ENCODE results near the gene ANO7. TPM values are rescaled to one million over a fixed set of nuclear protein-coding genes. Genes with fewer than 3 reads are reported as not detected.
A peak's percentile ranks its signal among the peaks of the same experiment; 100 is the strongest.

Gene ANO7
- total and polyA plus RNA-seq, 11 donors, result 0.67 to 3.0 (median 1.1) TPM

GRCh38 chr2:241232736-241233575, 44.5 kb downstream of the ANO7 start:
- intact Hi-C loops (cut with DNase I), result no loop called here
- TF ChIP-seq POLR2A (IDR thresholded peaks at IDR 0.05) (no peak), CTCF (IDR thresholded peaks at IDR 0.05) (no peak)
- no peak overlapping the region for H3K27ac ChIP-seq
- DNase-seq (peak in 1 of 5 donors; percentile 28), ATAC-seq (no peak)
- H3K4me1 ChIP-seq, result peaks cover 0 to 17% (median 0%) of the 10 kb centered on the region in 12 donors
- 84 to 91% (median 90%) methylated on average over 13 of the region's 13 CpGs for WGBS, 4 donors
- H3K9me3 ChIP-seq, result no peaks in the 10 kb centered on the region
- H3K4me3 ChIP-seq, result no peak overlapping the region
- H3K36me3 ChIP-seq, result peaks cover 3 to 100% (median 98%) of the 10 kb centered on the region in 9 donors
- H3K27me3 ChIP-seq, result no peaks in the 10 kb centered on the region

- Histone ChIP-seq H3K9me3 (no peaks in the 10 kb centered on the region), H3K36me3 (peaks cover 8 to 100% (median 98%) of the 10 kb centered on the region in 9 donors), H3K27ac (no peak overlapping the region), H3K27me3 (no peaks in the 10 kb centered on the region), H3K4me1 (peaks cover 0 to 5% (median 0%) of the 10 kb centered on the region in 12 donors), H3K4me3 (no peak overlapping the region)
- TF ChIP-seq POLR2A (IDR thresholded peaks at IDR 0.05), result no peak
- no peak for TF ChIP-seq CTCF (IDR thresholded peaks at IDR 0.05)
- intact Hi-C loops (cut with DNase I), result no loop called here
- DNase-seq, result peak in 1 of 5 donors; percentile 27
- 87 to 93% (median 89%) methylated on average over 16 to 21 of the region's 21 CpGs for WGBS, 4 donors
- ATAC-seq, result no peak
Measured at GRCh38 chr2:241234066-241234790, 45.8 kb downstream of the ANO7 start.

GRCh38 chr2:241234962-241235740, 46.7 kb downstream of the ANO7 start:
- intact Hi-C loops (cut with DNase I), result no loop called here

More at GRCh38 chr2:241234962-241235740, 46.7 kb downstream of the ANO7 start:
- Histone ChIP-seq H3K36me3 (peaks cover 10 to 100% (median 98%) of the 10 kb centered on the region in 9 donors), H3K9me3 (no peaks in the 10 kb centered on the region), H3K27ac (no peak overlapping the region), H3K4me1 (peaks cover 0 to 2% (median 0%) of the 10 kb centered on the region in 12 donors), H3K27me3 (no peaks in the 10 kb centered on the region), H3K4me3 (no peak overlapping the region)
- peak in 1 of 5 donors; percentile 59 for DNase-seq
- TF ChIP-seq POLR2A (IDR thresholded peaks at IDR 0.05), result no peak
- TF ChIP-seq CTCF (IDR thresholded peaks at IDR 0.05), result no peak
- WGBS, 4 donors, result 83 to 88% (median 87%) methylated on average over 19 to 26 of the region's 26 CpGs
- ATAC-seq, result no peak
